ENCODE data around the gene NTN4.

Gene NTN4

DNA sequence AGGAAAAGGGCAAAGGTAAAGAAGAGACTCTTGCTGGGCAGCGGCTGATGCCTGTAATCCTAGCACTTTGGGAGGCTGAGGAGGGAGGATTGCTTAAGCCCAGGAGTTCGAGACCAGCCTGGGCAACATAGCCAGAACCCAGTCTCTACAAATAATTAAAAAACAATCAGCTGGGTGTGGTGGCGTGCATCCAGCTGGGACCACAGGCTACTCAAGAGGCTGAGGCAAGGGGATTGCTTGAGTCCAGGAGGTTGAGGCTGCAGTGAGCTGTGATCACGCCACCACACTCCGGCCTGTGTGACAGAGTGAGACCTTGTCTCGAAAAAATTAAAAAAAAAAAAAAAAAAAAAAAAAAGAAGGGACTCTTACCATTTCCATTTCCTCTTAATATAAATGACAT lies 138.9 kb downstream of the NTN4 start:
- no peak for DNase-seq

DNA sequence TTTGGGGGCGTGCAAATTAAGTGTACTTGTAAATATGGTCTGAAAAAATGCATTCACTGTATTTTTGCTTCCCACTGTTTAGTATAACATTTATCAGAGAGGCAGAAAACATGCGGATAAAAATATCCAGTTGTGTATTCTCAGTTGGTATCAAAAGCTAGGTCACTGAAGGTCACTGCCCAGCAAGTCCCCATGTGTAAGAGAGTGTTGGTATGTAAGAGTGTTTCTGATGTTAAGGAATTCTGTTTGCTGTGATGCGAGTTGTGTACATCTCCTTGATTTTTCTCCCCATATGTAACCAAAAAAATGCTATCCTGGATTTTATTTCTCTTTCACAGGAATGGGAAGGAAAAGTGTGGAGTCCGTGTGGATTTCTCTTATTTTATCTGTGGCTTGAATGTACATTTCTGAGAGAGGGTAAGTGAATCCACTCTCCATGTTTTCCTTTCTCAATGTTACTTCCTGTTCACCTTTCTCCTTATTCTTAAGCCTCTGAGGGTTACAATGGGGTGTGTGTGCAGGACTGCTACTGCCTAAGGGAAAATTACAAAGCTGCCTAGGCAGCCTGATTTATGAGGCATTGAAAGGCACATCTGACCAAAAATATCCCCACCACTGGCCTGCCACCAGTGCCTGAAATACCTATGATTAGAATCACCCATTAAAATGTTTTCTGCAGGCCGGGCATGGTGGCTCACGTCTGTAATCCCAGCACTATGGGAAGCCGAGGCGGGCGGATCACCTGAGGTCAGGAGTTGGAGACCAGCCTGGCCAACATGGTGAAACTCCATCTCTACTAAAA lies 141.4 kb downstream of the NTN4 start:
- peak in 1 of 2 experiments; percentile 19 for DNase-seq

GRCh38 chr12:95646781-95647190 lies 143.8 kb downstream of the NTN4 start:
- DNase-seq: no peak

- DNase-seq: no peak
Measured at GRCh38 chr12:95643256-95643655, 147.3 kb downstream of the NTN4 start.

- DNase-seq: peak in 1 of 2 experiments; percentile 50
Measured at GRCh38 chr12:95642583-95642982, 148.0 kb downstream of the NTN4 start.

DNA sequence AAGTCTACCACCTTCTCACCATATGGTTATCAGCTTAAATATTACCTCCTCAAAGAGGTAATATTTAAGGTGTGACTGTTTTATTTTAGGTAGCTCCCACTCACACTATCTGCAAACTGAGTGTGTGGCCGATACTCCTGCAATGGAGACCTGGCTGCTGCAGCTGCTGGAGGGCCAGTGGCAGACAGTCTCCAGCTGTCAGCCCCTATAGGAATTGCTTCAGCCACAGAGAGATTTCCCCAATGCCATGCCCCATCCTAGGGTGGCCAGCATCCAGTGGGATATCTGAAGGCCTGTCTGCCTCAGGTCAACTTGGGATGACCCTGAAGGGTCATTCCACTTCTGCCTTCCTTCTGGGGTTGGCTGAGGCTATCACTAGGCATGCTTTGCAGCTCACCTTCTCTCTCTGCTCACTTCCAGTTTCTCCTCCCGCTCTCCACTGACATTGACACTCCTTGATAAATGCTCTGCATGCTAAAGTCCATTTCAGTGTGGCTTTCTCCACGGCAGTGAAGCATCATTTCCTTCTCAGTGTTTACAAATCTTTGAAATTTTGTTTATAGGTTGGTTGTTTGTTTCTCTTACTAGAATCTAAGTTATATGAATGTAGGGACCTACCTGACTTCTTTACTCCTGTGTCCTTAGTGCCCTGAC lies 149.1 kb downstream of the NTN4 start:
- DNase-seq: no peak

DNA sequence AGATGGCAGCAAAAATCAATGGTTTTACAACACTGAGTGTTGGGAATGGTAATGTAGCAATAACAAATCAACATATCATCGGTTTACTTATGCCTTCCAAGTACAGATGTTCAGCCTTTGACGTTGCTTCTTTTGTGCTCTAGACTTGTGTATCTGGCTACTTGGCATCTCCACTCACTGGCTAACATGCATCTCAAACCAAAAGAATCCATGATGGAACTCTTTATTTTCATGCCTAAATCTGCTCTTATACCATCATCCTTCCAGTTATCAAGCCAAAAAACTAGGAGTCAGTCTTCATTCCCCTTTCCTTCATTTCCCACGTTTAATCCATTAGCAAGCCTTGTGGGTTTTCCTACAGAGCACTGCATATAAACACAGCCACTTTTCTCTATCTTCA lies 150.0 kb downstream of the NTN4 start:
- DNase-seq: no peak

DNA sequence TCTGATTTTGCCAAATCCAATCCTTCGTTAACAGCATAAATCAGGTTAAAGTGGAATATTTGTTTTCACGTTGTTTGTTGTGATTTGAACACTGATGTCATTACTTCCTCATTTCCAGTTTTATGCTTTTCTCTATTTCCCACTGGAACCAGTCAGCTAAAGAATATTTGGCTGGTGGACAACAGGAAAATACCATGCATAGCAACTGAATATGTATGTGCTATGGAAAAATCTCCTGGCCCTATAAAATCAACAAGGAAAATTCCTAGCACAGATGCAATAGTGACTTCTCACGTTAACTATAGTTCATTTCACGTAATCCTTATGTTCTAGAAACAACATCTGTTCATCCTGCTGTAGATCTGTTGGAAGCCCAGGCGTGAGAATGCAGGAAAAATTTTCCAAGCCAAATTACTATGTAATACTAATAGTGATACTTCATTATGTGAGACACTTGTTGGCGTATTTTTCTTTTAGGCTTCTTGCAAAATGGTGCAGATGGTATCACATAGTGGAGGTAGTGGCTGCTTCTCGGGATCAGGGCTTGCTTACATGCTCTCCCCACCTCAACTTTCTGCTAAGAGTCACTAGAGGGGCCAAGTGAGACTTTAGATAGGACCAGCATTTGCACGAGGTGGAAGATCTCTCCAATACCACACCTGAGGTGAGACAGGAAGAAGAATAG lies 153.0 kb downstream of the NTN4 start:
- DNase-seq: no peak

GRCh38 chr12:95637010-95637409 lies 153.6 kb downstream of the NTN4 start:
- no peak for DNase-seq

GRCh38 chr12:95634622-95635621 lies 155.6 kb downstream of the NTN4 start:
- DNase-seq: peak in 1 of 2 experiments; percentile 44

DNA sequence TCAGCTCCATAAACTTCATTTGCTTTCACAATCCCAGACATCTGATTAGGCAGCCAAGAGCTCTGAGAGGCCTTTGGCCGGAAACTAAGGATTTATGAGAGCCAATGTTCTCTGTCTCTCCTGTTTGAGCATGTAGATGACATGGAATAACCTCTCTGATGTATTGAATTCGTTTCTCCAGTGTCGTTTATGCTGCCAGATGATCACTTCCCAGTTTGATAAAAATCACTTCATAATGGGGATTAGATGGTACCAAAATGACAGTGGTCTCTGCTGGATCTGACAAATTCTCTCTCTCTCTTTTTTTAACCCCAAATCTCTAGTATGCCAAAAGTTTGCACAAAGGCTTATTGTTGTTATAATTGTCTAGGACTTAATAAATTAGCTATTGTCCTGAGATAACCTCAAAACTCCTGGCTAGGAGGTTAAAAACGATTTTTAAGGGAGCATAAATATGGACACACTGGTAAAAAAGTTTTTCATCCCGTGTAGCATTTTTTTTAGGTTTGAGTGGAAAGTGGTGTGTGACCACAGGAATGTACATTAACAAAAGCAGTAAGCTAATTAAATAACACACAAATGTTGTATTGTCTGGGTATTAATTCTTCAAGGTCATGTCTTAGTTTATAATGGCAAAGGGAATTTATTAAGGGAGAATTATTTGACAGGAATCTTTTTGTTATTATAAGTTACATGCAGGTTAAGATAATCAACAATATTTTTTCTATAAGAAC lies 156.7 kb downstream of the NTN4 start:
- no peak for DNase-seq

DNA sequence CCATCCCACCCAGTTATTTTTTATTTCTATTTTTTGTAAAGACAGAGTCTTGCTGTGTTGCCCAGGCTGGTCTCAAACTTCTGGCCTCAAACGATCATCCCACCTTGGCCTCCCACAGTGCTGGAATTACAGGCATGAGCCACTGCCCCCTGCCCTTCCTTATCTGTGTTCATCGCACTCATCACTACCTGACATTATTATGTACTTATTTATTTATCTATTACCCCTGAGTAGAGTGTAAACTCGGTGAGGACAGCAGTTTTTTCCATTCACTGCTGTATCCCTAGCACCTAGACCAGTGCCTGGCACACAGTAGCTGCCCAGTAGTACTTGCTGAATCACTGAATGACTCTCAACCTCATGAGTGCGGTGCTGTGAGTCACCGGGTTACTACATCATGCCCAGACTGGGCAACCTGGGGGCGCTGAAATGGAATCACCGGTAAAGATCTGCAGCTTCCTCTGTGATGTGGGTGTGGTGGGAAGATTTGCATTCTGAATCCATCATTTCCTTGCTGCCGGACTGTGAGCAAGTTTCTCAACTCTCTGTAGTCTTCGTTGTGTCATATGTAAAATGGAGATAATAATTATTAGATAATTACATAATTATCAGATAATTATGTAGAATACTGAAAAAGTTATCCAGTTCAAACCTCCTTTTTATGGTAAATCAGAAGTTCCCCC lies 157.4 kb downstream of the NTN4 start:
- DNase-seq: no peak

- no peak for DNase-seq
Measured at GRCh38 chr12:95630496-95630895, 160.1 kb downstream of the NTN4 start.

DNA sequence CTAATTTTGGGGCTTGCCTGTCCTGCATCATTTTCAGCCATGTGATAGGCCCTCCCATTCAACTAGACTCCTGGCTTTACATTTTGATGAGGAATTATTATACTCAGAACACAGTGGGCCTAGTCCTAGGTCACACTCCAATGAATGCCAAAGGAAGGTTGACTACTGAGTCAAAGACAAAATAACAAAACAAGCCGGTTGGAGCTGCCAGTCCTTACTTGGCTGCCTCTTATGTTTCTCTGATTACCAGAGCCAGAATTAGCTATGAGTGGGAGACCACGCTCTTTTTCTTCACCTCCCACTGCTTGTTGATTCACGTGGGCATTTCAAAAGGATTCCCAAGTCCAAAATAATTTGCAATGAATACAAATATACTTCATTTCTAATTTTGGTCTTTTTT lies 161.2 kb downstream of the NTN4 start:
- no peak for DNase-seq

DNA sequence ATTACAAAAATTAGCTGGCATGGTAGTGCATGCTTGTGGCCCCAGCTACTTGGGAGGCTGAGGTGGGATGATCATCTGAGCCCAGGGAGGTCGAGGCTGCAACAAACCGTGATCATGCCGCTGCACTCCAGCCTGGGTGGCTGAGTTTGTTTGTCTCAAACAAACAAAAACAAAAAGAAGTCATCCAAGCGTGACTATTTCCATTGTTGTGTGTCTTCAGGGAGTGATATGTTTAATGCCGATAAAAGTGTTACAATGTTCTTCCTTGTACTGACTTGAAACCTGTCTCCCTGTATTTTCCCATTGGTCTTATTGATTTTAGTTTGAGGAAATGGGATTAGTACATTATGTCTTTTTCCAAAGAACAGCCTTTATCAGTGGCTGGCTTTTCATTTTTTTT lies 163.7 kb downstream of the NTN4 start:
- DNase-seq: peak in 1 of 2 experiments; percentile 34

DNA sequence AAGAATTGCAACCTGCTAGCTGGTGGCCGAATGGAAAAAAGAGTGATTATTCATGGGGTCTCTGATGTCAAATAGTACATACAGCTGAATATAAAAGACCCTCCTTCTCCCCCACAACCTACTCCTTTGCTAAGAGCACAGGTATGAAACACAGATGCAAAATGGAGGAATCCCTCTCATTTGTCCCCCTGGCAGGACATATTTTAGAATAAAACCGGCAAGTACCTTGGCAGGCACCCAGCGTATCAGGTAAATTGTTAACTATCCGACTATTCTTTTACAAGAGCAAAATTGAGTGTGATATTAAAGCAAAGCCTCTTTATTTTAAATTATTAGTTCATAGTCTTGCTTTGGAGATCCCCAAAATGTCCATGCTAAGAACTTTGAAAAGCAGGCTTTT lies 165.6 kb downstream of the NTN4 start:
- DNase-seq: no peak

GRCh38 chr12:95624589-95624988 lies 166.0 kb downstream of the NTN4 start:
- no peak for DNase-seq

- peak; percentile 16 to 28 for DNase-seq
Measured at GRCh38 chr12:95623554-95624170, 166.9 kb downstream of the NTN4 start.

- DNase-seq: no peak
Measured at GRCh38 chr12:95622879-95623278, 167.7 kb downstream of the NTN4 start.

DNA sequence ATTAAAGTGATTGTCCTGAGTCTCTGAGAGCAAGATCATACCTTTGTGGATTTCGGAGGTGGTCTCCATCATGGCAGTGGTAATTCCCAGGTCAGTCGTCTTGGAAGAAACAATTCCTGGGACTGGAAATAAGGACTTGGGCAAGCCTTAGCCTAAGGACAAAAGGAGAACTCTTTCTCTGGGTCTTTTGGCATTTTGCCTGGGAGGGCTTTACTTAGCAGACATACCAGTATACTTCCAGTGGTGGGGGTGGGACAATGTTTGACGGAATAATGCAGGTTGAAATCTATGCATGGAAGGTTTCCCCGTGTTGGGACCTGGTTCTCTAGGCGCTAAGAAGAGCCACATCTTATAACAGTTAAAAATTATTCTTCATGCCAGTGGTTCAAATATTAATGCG lies 168.8 kb downstream of the NTN4 start:
- DNase-seq: no peak

- DNase-seq: no peak
Measured at GRCh38 chr12:95620171-95620570, 170.4 kb downstream of the NTN4 start.
